ENCODE results near the gene SEMA3A. TPM values are rescaled to one million over a fixed set of nuclear protein-coding genes. Genes with fewer than 3 reads are reported as not detected.
"Not testable (repeated sequence)": the region's sequence is repeated elsewhere in the genome, so short reads cannot be mapped to it uniquely, and the experiment has no call there.

Gene SEMA3A
- total RNA-seq, 1 donor from 2014 or later: 0.14 TPM

DNA sequence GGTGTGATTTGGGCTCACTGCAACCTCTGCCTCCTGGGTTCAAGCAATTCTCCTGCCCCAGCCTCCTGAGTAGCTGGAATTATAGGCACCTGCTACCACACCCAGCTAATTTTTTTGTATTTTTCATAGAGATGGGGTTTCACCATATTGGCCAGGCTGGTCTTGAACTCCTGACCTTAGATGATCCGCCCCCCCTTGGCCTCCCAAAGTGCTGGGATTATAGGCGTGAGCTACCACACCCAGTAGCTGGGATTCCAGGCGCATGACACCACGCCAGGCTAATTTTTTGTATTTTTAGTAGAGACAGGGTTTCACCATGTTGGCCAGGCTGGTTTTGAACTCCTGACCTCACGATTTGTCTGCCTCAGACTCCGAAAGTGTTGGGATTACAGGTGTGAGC is 20.2 kb upstream of the SEMA3A start:
- H3K9me3 Mint-ChIP-seq; H3K27me3 Mint-ChIP-seq; H3K4me1 Mint-ChIP-seq; intact Hi-C loops (cut with micrococcal nuclease); H3K4me3 Mint-ChIP-seq; DNase-seq; H3K27ac Mint-ChIP-seq; H3K36me3 Mint-ChIP-seq (ENCODE audit: low read depth): not testable (repeated sequence)

DNA sequence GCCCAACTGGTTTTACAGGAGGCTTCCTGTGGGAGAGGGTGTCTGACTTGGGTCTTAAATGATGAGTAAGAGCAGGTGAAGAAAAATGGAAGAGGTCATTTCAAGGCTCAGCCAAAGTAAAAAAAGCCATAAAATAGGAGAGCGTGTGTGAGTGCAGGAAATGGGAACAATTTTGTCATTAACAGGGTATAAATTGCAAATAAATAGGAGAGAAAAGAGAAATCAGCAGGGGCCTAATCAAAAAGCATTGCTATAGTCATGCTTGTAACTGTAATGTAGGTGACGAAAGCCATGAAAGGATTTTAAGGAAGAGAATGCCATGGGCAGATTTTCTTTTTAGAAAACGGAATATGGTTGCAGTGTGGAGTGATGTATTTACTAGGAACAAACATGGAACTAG is 15.7 kb upstream of the SEMA3A start:
- H3K4me3 Mint-ChIP-seq: no peak overlapping the region
- H3K9me3 Mint-ChIP-seq: no peaks in the 10 kb centered on the region
- H3K27ac Mint-ChIP-seq: no peak overlapping the region
- no peak for DNase-seq
- no peaks in the 10 kb centered on the region for H3K36me3 Mint-ChIP-seq (ENCODE audit: low read depth)
- intact Hi-C loops (cut with micrococcal nuclease): no loop called here
- no peaks in the 10 kb centered on the region for H3K4me1 Mint-ChIP-seq
- no peaks in the 10 kb centered on the region for H3K27me3 Mint-ChIP-seq

DNA sequence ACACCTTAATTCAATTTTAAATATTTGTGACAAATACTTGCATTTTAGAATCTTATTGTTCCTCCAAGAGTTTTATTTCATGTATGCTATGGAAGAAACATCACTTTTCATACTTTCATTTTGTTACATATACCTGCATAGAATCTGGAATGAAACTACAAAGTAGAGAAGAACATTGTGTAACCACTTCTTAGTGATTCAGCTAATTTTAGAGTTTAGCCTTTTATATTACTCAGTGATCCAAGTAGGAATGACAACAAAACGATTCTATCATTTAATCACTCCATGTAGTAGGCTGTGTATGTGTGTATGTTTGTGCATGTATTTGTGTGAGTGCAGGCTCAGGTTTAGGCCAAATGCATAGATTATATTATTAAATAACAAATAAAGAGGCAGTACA is 14.4 kb upstream of the SEMA3A start:
- DNase-seq: no peak
- H3K27me3 Mint-ChIP-seq: no peaks in the 10 kb centered on the region
- no peaks in the 10 kb centered on the region for H3K36me3 Mint-ChIP-seq (ENCODE audit: low read depth)
- no peaks in the 10 kb centered on the region for H3K9me3 Mint-ChIP-seq
- H3K4me3 Mint-ChIP-seq: no peak overlapping the region
- H3K27ac Mint-ChIP-seq: no peak overlapping the region
- H3K4me1 Mint-ChIP-seq: no peaks in the 10 kb centered on the region
- intact Hi-C loops (cut with micrococcal nuclease): no loop called here

DNA sequence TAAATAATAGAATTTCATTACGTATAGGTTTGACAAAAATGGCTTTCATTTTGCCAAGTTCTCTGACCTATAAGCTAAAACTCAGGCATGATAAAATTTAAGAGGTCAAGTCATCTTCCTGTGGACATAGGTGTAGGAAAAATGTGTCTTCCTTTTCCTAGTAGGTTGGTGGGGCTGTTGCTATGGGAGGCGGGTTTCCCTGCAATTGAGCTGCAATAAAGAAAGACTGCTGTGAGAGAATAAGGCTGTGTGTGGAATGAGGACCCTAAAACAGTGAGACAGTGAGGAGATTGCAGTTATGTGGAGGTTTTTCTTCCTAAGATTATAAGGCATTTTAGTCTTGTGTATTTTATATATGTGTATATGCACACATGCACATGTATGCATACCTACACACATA is 13.0 kb upstream of the SEMA3A start:
- Mint-ChIP-seq H3K9me3 (no peaks in the 10 kb centered on the region), H3K27ac (no peak overlapping the region), H3K4me1 (no peaks in the 10 kb centered on the region), H3K4me3 (no peak overlapping the region), H3K27me3 (no peaks in the 10 kb centered on the region), H3K36me3 (ENCODE audit: low read depth) (no peaks in the 10 kb centered on the region)
- intact Hi-C loops (cut with micrococcal nuclease): no loop called here
- no peak for DNase-seq

DNA sequence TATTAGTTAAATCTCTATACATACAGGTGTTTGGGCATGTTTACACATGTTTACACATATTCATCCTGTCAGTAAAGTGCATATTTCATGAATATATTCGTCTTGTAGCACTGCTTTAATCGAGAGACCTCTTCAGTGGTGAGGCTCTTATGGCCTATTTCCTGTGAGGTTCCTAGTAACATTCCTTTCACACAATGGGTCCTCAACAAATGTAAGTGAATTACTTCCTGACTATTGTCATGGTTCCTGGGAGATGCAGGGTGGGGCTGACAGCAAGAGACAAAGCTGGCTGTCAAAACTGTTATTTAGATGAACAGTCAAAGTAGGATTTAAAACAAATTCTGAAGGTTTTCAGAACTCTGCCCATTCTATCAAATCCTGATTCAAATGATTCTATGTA is 12.4 kb upstream of the SEMA3A start:
- Mint-ChIP-seq H3K27ac (no peak overlapping the region), H3K4me1 (no peaks in the 10 kb centered on the region), H3K9me3 (no peaks in the 10 kb centered on the region), H3K27me3 (no peaks in the 10 kb centered on the region), H3K36me3 (ENCODE audit: low read depth) (no peaks in the 10 kb centered on the region), H3K4me3 (no peak overlapping the region)
- no peak for DNase-seq
- intact Hi-C loops (cut with micrococcal nuclease): no loop called here

DNA sequence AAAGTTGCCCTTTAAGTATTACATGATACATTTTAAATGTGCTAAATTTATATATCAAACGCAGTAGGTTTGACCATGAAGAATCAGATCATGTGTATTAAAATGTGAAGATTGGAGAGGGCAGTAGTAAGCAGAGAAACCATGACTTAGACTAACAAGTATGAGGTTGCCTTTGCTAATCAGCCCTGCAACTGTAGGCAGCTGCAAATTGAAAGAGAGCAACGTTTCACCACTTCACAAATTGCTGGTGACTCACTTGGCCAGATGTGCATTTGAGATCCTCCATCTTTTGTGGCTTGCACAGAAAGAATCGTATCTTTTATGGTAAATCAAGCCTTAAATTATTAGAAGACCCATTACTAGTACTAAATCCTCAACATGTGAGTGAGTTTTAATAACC is 10.1 kb upstream of the SEMA3A start:
- no peak for DNase-seq
- Mint-ChIP-seq H3K4me1 (no peaks in the 10 kb centered on the region), H3K9me3 (no peaks in the 10 kb centered on the region), H3K36me3 (ENCODE audit: low read depth) (no peaks in the 10 kb centered on the region), H3K27ac (no peak overlapping the region), H3K4me3 (no peak overlapping the region), H3K27me3 (no peaks in the 10 kb centered on the region)
- intact Hi-C loops (cut with micrococcal nuclease): no loop called here

DNA sequence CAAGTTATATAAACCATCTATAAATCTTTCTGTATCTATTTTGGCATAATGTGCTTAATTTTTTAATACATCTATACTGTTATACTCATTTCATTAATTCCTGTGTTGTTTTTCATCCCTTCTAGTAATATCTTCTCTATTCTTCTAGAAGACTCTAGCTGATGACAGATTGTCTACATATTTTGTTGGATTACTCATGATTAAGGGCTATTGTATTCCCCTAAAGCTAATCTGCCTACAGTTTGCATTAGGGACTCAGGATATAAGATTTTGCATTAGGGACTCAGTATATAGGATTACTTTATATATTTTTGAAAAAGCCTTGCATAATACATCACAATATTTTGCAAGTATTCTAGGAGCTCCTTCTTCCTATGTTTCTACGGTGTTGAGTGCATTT is 8.3 kb upstream of the SEMA3A start:
- no peak overlapping the region for H3K27ac Mint-ChIP-seq
- no peak overlapping the region for H3K4me3 Mint-ChIP-seq
- H3K4me1 Mint-ChIP-seq: peaks cover 3% of the 10 kb centered on the region
- intact Hi-C loops (cut with micrococcal nuclease): no loop called here
- peaks cover 2% of the 10 kb centered on the region for H3K27me3 Mint-ChIP-seq
- no peak for DNase-seq
- H3K9me3 Mint-ChIP-seq: no peaks in the 10 kb centered on the region
- no peaks in the 10 kb centered on the region for H3K36me3 Mint-ChIP-seq (ENCODE audit: low read depth)

DNA sequence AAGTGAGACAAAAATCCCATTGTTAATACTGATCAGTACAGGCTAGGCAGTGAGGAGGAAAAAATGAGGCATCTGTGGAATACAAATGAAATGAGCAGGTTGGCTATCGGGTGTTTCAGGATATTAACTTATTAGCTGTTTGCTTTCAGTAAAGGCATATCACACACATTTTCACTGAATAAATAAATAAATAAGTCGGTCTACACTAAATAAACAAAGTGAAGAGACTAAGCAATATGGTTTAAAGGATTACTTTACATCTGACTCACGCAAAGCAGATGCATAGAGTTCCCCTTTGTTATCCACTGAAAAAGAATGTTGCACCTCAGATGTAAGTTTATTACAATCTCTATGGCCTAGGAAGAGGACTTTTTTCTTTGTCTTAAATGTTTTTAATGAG is 6.3 kb upstream of the SEMA3A start:
- Mint-ChIP-seq H3K9me3 (no peaks in the 10 kb centered on the region), H3K36me3 (ENCODE audit: low read depth) (no peaks in the 10 kb centered on the region), H3K27ac (no peak overlapping the region), H3K4me1 (peaks cover 6% of the 10 kb centered on the region), H3K27me3 (peaks cover 4% of the 10 kb centered on the region), H3K4me3 (no peak overlapping the region)
- intact Hi-C loops (cut with micrococcal nuclease): no loop called here
- DNase-seq: no peak

DNA sequence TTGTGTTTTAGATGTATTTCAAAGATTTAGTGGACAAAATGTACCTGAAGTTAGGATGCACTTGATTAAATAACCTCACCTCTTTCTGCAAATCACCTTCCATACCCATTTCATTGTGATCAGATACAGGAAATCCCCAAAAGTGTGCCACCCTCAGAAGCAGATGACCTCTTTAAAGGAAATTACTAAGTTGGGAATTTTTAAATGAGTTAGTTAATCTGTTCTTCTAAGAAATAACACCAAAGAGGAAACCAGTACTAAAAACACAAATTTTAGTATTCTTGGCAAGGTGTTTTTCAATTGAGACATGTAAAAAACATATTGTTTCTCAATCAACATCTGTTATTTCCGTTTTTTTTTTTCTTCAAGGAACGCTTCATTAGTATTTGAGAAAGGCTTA is 4.6 kb upstream of the SEMA3A start:
- Mint-ChIP-seq H3K4me1 (peaks cover 19% of the 10 kb centered on the region), H3K9me3 (no peaks in the 10 kb centered on the region), H3K27ac (no peak overlapping the region), H3K4me3 (no peak overlapping the region), H3K36me3 (ENCODE audit: low read depth) (no peaks in the 10 kb centered on the region), H3K27me3 (peaks cover 10% of the 10 kb centered on the region)
- no peak for DNase-seq
- intact Hi-C loops (cut with micrococcal nuclease): no loop called here

- no peak for DNase-seq
- H3K4me1 Mint-ChIP-seq: peaks cover 24% of the 10 kb centered on the region
- H3K36me3 Mint-ChIP-seq (ENCODE audit: low read depth): no peaks in the 10 kb centered on the region
- peaks cover 16% of the 10 kb centered on the region for H3K27me3 Mint-ChIP-seq
- intact Hi-C loops (cut with micrococcal nuclease): no loop called here
- H3K4me3 Mint-ChIP-seq: no peak overlapping the region
- H3K27ac Mint-ChIP-seq: no peak overlapping the region
- no peaks in the 10 kb centered on the region for H3K9me3 Mint-ChIP-seq
Measured at GRCh38 chr7:84196084-84196503, 1.5 kb upstream of the SEMA3A start.

GRCh38 chr7:84195295-84196060 is 889 bp upstream of the SEMA3A start:
- H3K4me3 Mint-ChIP-seq: peak overlapping the region; percentile 94
- intact Hi-C loops (cut with micrococcal nuclease): loop anchor here (1.0 kb wide), 1 partner anchor 8 kb away; no protein-coding TSS in a partner anchor
- no peaks in the 10 kb centered on the region for H3K36me3 Mint-ChIP-seq (ENCODE audit: low read depth)
- H3K27ac Mint-ChIP-seq: no peak overlapping the region
- H3K27me3 Mint-ChIP-seq: peaks cover 16% of the 10 kb centered on the region
- no peaks in the 10 kb centered on the region for H3K9me3 Mint-ChIP-seq
- H3K4me1 Mint-ChIP-seq: peaks cover 24% of the 10 kb centered on the region
- no peak for DNase-seq

- H3K9me3 Mint-ChIP-seq: no peaks in the 10 kb centered on the region
- intact Hi-C loops (cut with micrococcal nuclease): no loop called here
Measured at GRCh38 chr7:84193747-84194146, 842 bp downstream of the SEMA3A start.

GRCh38 chr7:84191842-84192241 is 2.7 kb downstream of the SEMA3A start:
- Mint-ChIP-seq H3K27me3 (peaks cover 14% of the 10 kb centered on the region), H3K4me1 (peaks cover 27% of the 10 kb centered on the region), H3K9me3 (no peaks in the 10 kb centered on the region), H3K27ac (no peak overlapping the region), H3K4me3 (no peak overlapping the region), H3K36me3 (ENCODE audit: low read depth) (no peaks in the 10 kb centered on the region)
- intact Hi-C loops (cut with micrococcal nuclease): no loop called here
- no peak for DNase-seq

More at GRCh38 chr7:84193747-84194146, 842 bp downstream of the SEMA3A start:
- Mint-ChIP-seq H3K27ac (no peak overlapping the region), H3K27me3 (peaks cover 14% of the 10 kb centered on the region), H3K36me3 (ENCODE audit: low read depth) (no peaks in the 10 kb centered on the region), H3K4me3 (no peak overlapping the region), H3K4me1 (peaks cover 21% of the 10 kb centered on the region)
- DNase-seq: no peak

DNA sequence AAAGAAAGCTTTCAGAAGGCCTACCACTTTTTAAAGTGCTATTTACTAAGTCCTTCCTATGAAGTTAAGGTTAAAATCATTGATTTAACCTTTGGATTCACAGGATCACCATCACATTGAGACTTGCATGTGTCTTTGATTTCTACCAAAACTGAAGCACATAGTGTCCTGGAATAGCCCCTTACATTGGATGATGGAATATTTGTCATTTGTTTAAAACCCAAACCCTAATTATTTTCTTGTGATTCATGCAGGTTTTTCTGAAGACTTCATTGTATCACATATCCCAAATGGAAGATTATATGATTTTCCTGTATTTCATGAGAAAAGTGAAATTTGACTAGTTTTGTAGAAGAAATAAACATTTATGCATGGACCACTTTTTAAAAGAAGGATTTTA is 3.3 kb downstream of the SEMA3A start:
- Mint-ChIP-seq H3K9me3 (no peaks in the 10 kb centered on the region), H3K36me3 (ENCODE audit: low read depth) (no peaks in the 10 kb centered on the region), H3K4me3 (no peak overlapping the region), H3K27ac (no peak overlapping the region), H3K4me1 (peaks cover 27% of the 10 kb centered on the region), H3K27me3 (peaks cover 14% of the 10 kb centered on the region)
- intact Hi-C loops (cut with micrococcal nuclease): no loop called here
- DNase-seq: no peak

Measured in activated CD4-positive, alpha-beta T cell treated with anti-CD3 and anti-CD28 coated beads, Interleukin-2, amount 10 ng/mL, durations not matched to agents 24 days and 14 days (primary cell).